OCI-LY3 (cell line): ENCODE measurements around the gene GJB5.

Experiments used
- H2AFZ ChIP-seq: fragments of 200-600, 300-600 bp; shearing (Covaris generic); 2 replicates; pipeline ENCODE4 v1.6.0; 2014; ENCODE audit warnings: antibody characterized with exemption, low read depth, low read length
- H3K27ac ChIP-seq: fragments of 200-600, 300-600 bp; sonication (generic); 2 replicates; pipeline ENCODE4 v1.5.1; 2014; ENCODE audit warnings: mild to moderate bottlenecking, low read length, moderate library complexity, mixed read lengths
- H3K27me3 ChIP-seq: fragments of 200-600, 300-600 bp; sonication (generic); 2 replicates; pipeline ENCODE4 v1.6.1; 2014; ENCODE audit warnings: low read depth, low read length, mixed read lengths
- H3K36me3 ChIP-seq: fragments of 200-600, 300-600 bp; sonication (generic); replicated peaks from 2 replicates; pipeline ENCODE3; 2014; ENCODE audit warnings: low read depth, low read length, mixed read lengths
- H3K4me1 ChIP-seq: fragments of 300-600, 200-600 bp; sonication (generic); 2 replicates; pipeline ENCODE4 v1.6.1; 2014; ENCODE audit warnings: low read length, mixed read lengths
- H3K4me2 ChIP-seq: fragments of 200-600, 300-600 bp; sonication (generic); 2 replicates; pipeline ENCODE4 v1.6.1; 2014; ENCODE audit warnings: low read length, mixed read lengths
- H3K4me3 ChIP-seq: fragments of 300-600, 200-600 bp; sonication (generic); 2 replicates; pipeline ENCODE4 v1.5.1; 2014; ENCODE audit warnings: antibody characterized with exemption, mild to moderate bottlenecking, low read length, moderate library complexity
- H3K79me2 ChIP-seq: fragments of 300-600, 200-600 bp; shearing (Covaris generic); 2 replicates; pipeline ENCODE4 v1.6.1; 2014; ENCODE audit warnings: mild to moderate bottlenecking, low read length, mixed read lengths
- H3K9ac ChIP-seq: fragments of 300-600, 200-600 bp; shearing (Covaris generic); 2 replicates; pipeline ENCODE4 v1.6.0; 2014; ENCODE audit warnings: mild to moderate bottlenecking, low read length, moderate library complexity
- H3K9me3 ChIP-seq: fragments of 200-600, 300-600 bp; shearing (Covaris generic); 2 replicates; pipeline ENCODE4 v1.6.1; 2014; ENCODE audit warnings: low read length, mixed read lengths; ENCODE audit not compliant: insufficient read depth
- H4K20me1 ChIP-seq: fragments of 200-600, 300-600 bp; sonication (generic); 2 replicates; pipeline ENCODE4 v1.6.1; 2016; ENCODE audit warnings: low read length, mixed read lengths; ENCODE audit not compliant: insufficient read depth
- CTCF ChIP-seq: fragments of 200-600, 300-600 bp; sonication (generic); IDR thresholded peaks from 2 replicates; pipeline ENCODE4 v1.5.1; 2014; ENCODE audit warnings: antibody characterized with exemption, low read length, low read depth
- EZH2phosphoT487 ChIP-seq: fragments of 200-600 bp; shearing (Covaris generic); IDR thresholded peaks from 2 replicates; pipeline ENCODE4 v1.6.1; 2018; ENCODE audit warnings: antibody characterized with exemption, mixed run types, low read depth

GJB5 gene

DNA sequence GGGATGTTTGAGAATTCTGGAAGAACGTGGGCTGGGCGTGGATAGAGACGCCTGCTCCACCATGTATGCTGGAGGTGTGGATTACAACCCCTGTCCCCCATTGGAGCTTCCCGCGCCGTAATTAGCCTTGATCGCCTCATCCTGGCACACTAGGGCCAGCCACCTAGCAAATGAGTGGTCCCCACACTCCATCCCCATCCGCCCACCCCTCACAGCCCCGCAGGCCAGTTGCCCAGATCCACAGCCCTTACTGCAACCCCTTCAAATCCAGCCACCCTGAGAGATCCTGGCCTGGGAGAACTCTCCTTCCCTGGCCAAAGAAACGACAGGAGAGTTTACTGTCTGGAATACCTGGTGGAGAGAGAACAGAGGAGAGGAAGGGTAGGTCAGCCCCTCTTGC is 37.6 kb downstream of the GJB5 start:
- no peaks in the 10 kb centered on the region for H3K27me3 ChIP-seq

DNA sequence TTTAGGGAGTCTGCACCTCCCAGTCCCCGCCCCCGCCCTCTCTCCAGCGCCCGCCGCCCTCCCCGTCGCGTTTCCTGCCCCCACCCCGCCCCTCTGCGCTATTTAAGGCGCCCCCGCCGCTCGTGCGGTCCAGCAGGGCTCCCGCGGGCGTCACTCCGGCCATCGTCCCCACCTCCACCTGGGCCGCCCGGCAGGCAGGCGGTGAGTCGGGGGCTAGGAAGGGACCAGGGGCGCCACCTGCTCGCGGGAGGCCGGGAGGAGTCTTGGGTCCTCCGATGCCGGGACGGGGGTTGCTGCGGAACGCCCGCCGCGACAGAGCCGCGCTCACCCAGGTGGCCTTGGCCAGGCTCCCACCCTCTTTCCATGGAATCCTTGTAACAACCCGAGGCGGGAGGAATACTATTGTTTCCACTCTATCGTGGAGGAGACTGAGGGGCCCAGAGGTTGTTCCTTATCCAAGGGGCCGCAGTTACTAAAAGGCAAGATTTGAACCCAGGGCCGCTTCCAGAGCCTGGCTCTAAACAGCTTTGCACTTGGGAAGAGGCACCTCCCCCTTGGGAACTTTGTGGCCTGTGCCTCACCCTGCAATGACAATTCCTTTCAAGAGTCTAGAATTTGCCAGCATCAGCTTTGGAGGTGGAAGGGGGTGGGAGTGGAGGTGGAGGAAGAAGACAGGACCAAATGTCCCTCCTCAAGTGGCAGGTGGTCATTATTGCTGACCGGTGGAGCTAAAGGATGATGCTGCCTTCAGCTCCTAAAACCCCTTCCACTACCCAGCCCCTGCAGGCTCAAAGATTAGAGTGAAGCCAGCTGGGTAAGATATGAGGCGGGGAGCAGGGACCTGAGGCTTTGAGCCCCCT is 38.3 kb downstream of the GJB5 start, which contains the start of gene GJA4:
GJA4 (plus strand) TSS at position 132 of the 860 bp plus-strand sequence. CDS start 1,215 bp downstream, outside the sequence.
- Histone ChIP-seq H3K79me2 (no peaks in the 10 kb centered on the region), H4K20me1 (no peaks in the 10 kb centered on the region), H3K9me3 (no peaks in the 10 kb centered on the region), H3K9ac (no peak within 1 kb of the TSS), H3K4me1 (no peaks in the 10 kb centered on the region), H3K4me3 (no peak within 1 kb of the TSS), H3K27ac (no peak within 1 kb of the TSS), H2AFZ (no peak within 1 kb of the TSS), H3K4me2 (no peak within 1 kb of the TSS), H3K27me3 (no peaks in the 10 kb centered on the region), H3K36me3 (no peaks in the 10 kb centered on the region)
- TF ChIP-seq CTCF, result no peak
- TF ChIP-seq EZH2phosphoT487, result no peak

More for the DNA sequence above, 37.6 kb downstream of the GJB5 start:
- Histone ChIP-seq H3K4me3 (no peak overlapping the region), H3K9ac (no peak overlapping the region), H4K20me1 (no peaks in the 10 kb centered on the region), H2AFZ (no peak overlapping the region), H3K79me2 (no peaks in the 10 kb centered on the region), H3K4me2 (no peak overlapping the region), H3K27ac (no peak overlapping the region), H3K36me3 (no peaks in the 10 kb centered on the region), H3K4me1 (no peaks in the 10 kb centered on the region), H3K9me3 (no peaks in the 10 kb centered on the region)
- no peak for TF ChIP-seq EZH2phosphoT487
- no peak for TF ChIP-seq CTCF

- Histone ChIP-seq H3K9ac (no peak overlapping the region), H3K4me3 (no peak overlapping the region), H3K4me1 (no peaks in the 10 kb centered on the region), H3K4me2 (no peak overlapping the region), H3K27ac (no peak overlapping the region), H3K9me3 (no peaks in the 10 kb centered on the region), H3K36me3 (no peaks in the 10 kb centered on the region), H3K27me3 (no peaks in the 10 kb centered on the region), H4K20me1 (no peaks in the 10 kb centered on the region), H2AFZ (no peak overlapping the region), H3K79me2 (no peaks in the 10 kb centered on the region)
- TF ChIP-seq EZH2phosphoT487 (no peak), CTCF (no peak)
Measured at GRCh38 chr1:34794001-34794789, 39.3 kb downstream of the GJB5 start.

GRCh38 chr1:34794790-34795180 is 39.9 kb downstream of the GJB5 start:
- no peaks in the 10 kb centered on the region for H3K9me3 ChIP-seq
- no peak for TF ChIP-seq CTCF
- no peaks in the 10 kb centered on the region for H3K4me1 ChIP-seq

More at GRCh38 chr1:34794790-34795180, 39.9 kb downstream of the GJB5 start:
- Histone ChIP-seq H2AFZ (no peak overlapping the region), H3K27ac (no peak overlapping the region), H3K4me2 (no peak overlapping the region), H3K27me3 (no peaks in the 10 kb centered on the region), H3K9ac (no peak overlapping the region), H3K79me2 (no peaks in the 10 kb centered on the region), H3K4me3 (no peak overlapping the region), H3K36me3 (no peaks in the 10 kb centered on the region), H4K20me1 (no peaks in the 10 kb centered on the region)
